Measurements from ENCODE around the gene NEDD8.

Gene NEDD8

GRCh38 chr14:24196071-24197055 lies 35.8 kb downstream of the NEDD8 start:
- no peak for DNase-seq (ENCODE audit: low read depth)

DNA sequence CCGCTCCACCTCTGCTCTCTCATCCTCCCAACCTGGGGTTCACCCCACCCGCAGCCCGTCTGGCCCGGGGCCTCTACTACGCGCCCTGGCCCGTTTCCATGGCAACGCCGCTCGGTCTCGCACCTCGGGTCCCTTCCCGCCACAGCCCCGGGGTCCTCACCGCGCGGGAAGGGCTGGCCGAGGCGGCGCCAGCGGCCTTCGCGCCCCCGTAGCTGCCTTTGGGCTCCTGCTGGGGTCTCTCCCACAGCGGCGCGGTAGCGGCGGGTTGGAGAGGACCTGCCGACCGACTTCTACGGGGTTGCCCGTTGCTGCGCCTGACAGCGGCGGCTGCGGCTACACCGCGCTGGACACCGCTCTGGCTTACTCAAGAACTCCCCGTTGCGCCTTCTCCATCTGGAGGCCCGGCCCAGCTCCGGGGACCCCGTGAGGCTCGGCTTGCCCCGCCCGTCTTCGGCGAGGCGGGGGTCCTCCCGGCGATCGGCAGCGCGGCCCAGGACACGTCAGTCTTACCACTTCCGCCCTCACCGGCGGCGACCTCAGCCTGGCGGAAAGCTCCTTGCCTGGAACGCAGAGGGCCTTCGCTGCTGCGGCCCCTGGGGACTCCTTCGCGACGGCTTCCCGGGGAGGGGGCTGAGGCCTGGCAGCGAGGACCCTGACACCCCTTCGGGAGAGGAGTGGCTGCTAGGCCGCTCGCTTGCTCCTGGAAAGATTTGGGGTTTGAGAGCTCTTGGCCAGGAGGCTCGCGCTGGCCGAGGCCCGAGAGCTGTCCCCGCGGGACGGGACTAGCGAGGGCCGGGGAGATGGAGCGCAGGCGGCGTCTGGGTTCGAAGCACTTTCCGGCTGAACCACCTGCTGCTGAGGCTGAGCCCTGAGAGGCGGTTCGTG lies 36.7 kb downstream of the NEDD8 start, which contains the start of gene TM9SF1:
TM9SF1 (minus strand) TSS at position 256 of the 885 bp plus-strand sequence. CDS start 422 bp downstream, outside the sequence.
- DNase-seq (ENCODE audit: low read depth) = peak; percentile 79

- no peak for DNase-seq (ENCODE audit: low read depth)
Measured at GRCh38 chr14:24194873-24195185, 37.3 kb downstream of the NEDD8 start.

- no peak for DNase-seq (ENCODE audit: low read depth)
Measured at GRCh38 chr14:24194186-24194872, 37.8 kb downstream of the NEDD8 start.

DNA sequence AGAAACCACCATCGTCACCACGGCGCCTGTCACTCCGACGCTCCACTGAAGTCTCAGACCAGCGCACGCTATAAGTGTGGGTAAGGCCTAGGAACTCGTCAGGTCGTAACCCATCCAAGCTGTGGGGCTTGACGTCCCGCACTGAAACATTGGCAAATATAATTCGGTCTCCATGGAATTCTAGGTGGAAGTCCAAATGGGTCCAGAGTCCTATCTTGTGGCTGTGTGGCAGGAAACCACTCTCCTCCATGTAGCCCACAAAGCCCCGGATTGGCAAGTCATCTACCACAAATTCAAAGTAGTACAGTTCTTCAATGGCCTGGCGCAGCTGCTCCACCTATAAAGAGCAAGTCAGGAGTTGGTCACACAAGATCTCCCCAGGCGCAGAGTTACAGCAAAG lies 39.2 kb downstream of the NEDD8 start:
- no peak for DNase-seq (ENCODE audit: low read depth)

GRCh38 chr14:24190416-24190815 lies 41.8 kb downstream of the NEDD8 start:
- DNase-seq (ENCODE audit: low read depth) = no peak

GRCh38 chr14:24189460-24189859 lies 42.7 kb downstream of the NEDD8 start:
- no peak for DNase-seq (ENCODE audit: low read depth)

- DNase-seq (ENCODE audit: low read depth) = no peak
Measured at GRCh38 chr14:24189059-24189375, 43.1 kb downstream of the NEDD8 start.

GRCh38 chr14:24188251-24189058 lies 43.7 kb downstream of the NEDD8 start, which contains the start of gene IPO4:
TSS of gene IPO4 (minus strand) at chr14:24188816. CDS start at chr14:24188787, 29 bp downstream.
- peak; percentile 91 for DNase-seq (ENCODE audit: low read depth)

- no peak for DNase-seq (ENCODE audit: low read depth)
Measured at GRCh38 chr14:24187539-24187915, 44.6 kb downstream of the NEDD8 start.

DNA sequence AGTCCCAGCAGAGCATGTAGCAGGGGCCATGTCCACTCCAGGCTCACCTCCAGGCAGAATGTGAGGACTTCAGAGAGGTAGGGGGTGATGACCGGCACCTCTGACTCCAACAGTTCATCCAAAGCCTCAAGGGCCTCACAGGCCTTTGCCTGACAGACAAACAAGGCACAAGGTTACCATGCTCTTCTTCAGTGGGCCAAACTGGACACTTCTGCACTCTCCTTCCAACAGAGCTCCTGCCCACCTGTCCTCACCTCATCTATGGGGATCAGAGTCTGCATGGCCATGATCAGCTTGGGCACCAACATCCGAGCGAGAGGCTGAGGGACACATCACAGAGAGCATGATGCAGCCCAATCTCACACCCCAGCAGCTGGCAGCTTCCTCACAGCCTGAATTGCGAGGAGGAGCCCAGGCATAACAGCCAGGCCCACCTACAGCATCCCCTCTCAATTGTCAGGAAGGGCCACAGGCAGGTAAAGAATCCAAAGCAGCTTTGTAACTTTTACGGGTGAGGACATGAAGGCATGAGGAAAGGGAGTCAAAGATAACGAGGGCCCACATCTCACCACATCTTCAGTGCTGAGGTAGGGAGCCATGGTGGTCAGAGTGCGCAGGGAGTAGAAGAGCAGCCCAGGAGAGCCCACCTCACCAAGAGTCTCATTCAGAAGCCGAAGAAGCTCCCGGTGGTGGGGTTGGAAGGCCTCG lies 45.2 kb downstream of the NEDD8 start:
- DNase-seq (ENCODE audit: low read depth) = no peak

GRCh38 chr14:24185741-24186140 lies 46.4 kb downstream of the NEDD8 start:
- no peak for DNase-seq (ENCODE audit: low read depth)

DNA sequence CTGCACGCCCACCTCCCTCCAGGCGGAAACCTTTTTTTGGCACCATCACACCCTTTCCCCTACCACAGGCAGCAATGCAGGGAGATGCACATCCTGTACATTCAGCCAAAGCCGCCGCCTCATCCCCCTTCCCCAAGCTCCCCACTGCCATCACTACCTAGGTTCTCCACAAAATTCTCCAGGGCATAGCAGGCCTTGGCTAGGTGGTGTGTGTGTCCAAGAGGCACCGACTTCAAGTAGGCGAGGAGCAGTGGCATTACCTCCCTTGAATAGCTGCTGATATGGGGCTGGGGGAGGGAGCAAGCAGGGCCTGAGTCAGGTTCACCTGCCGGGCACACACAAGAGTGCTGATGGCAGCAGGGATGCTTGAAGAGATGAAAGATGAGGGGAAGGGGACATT lies 47.1 kb downstream of the NEDD8 start:
- DNase-seq (ENCODE audit: low read depth) = no peak

- no peak for DNase-seq (ENCODE audit: low read depth)
Measured at GRCh38 chr14:24184104-24184970, 47.8 kb downstream of the NEDD8 start.

- no peak for DNase-seq (ENCODE audit: low read depth)
Measured at GRCh38 chr14:24183014-24183481, 49.1 kb downstream of the NEDD8 start.

DNA sequence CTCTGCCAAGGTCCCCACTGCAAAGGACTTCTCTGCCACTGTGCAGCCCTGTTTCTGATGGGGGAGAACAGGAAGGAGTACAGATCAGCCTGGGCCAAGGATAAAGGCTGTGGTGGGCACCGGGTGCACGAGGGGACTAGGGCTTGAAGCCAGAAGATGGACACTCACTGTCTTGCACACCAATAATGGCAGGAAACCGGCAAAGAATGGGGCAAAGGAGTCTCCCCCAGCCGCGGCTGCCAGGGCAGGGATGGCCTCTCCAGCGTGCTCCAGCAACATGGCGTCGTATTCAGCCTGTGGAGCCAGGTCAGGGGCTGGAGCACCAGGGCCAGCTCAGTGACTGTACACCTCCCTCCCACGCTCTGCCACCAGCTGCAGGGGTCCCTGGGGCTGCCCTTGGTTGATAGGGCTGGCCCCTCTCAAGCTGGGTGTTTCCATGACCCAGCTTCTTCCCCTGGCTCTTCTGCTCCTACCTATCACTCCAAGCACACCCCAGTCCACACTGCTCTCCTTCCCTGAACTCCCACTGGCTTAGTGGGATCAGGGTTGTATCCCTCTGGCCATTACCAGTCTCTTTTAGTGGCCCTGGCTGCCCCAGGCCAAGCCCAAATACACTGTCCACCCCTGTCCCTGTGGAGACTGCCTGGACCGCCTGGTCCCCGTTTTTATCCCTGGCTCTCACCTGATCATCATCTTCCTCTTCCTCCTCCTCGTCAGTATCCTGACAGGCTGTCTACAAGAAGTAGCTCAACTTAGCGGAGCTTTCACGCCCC lies 49.9 kb downstream of the NEDD8 start:
- DNase-seq (ENCODE audit: low read depth) = no peak

GRCh38 chr14:24181371-24182077 lies 50.6 kb downstream of the NEDD8 start:
- DNase-seq (ENCODE audit: low read depth) = no peak
